Calu3 (cell line): Measurements from ENCODE around the gene FAM53A. TPM values are rescaled to one million over a fixed set of nuclear protein-coding genes. Genes with fewer than 3 reads are reported as not detected.

Experiments used
- BruUV-seq: library from RNA; stranded (reverse); fragments of 400-500 nt; replicated peaks from 2 replicates; lab custom pipeline; 2021; lab: Mats Ljungman, UMichigan
- CTCF ChIA-PET: fragments of 300-600 bp; sonication (Branson Sonifier 250); formaldehyde crosslinking; loops from one replicate; lab custom pipeline; 2022; ENCODE audit warnings: antibody characterized with exemption; lab: Charles Lee
- DNase-seq: peaks from one replicate; pipeline ENCODE4 v3.0.0; 2022
- H3K27ac Mint-ChIP-seq: one replicate; pipeline ENCODE4 v1.8.0; 2022; ENCODE audit warnings: mixed read lengths; ENCODE audit not compliant: unreplicated experiment
- H3K27me3 Mint-ChIP-seq: one replicate; pipeline ENCODE4 v1.8.0; 2022; ENCODE audit warnings: mixed read lengths; ENCODE audit not compliant: unreplicated experiment
- H3K36me3 Mint-ChIP-seq: one replicate; pipeline ENCODE4 v1.8.0; 2022; ENCODE audit warnings: mild to moderate bottlenecking, moderate library complexity, mixed read lengths; ENCODE audit not compliant: insufficient read depth, unreplicated experiment
- H3K4me1 Mint-ChIP-seq: one replicate; pipeline ENCODE4 v1.8.0; 2022; ENCODE audit warnings: mild to moderate bottlenecking, low read depth, mixed read lengths; ENCODE audit not compliant: unreplicated experiment
- H3K4me3 Mint-ChIP-seq: one replicate; pipeline ENCODE4 v1.8.0; 2022; ENCODE audit warnings: mild to moderate bottlenecking, low read depth, moderate library complexity, mixed read lengths; ENCODE audit not compliant: unreplicated experiment
- H3K9me3 Mint-ChIP-seq: one replicate; pipeline ENCODE4 v1.8.0; 2022; ENCODE audit warnings: low read depth, mixed read lengths; ENCODE audit not compliant: unreplicated experiment
- intact Hi-C: fragments of 100-400 bp; cut with micrococcal nuclease; formaldehyde crosslinking; loops from one replicate; pipeline ENCODE4 v1.10.0; 2022; ENCODE audit not compliant: unreplicated experiment
- total RNA-seq: library from RNA; stranded (reverse); gene quantifications from 2 replicates; pipeline ENCODE4 v1.2.3, GENCODE V29; 2022
- TF ChIP-seq, protein P1 (sequence below): fragments of 200-600 bp; IDR thresholded peaks from one replicate; pipeline ENCODE4 v1.8.0; 2022; ENCODE audit warnings: antibody characterized with exemption; ENCODE audit not compliant: unreplicated experiment

The FAM53A gene
- total RNA-seq, 1 experiment from 2014 or later, result 7.3 TPM

DNA sequence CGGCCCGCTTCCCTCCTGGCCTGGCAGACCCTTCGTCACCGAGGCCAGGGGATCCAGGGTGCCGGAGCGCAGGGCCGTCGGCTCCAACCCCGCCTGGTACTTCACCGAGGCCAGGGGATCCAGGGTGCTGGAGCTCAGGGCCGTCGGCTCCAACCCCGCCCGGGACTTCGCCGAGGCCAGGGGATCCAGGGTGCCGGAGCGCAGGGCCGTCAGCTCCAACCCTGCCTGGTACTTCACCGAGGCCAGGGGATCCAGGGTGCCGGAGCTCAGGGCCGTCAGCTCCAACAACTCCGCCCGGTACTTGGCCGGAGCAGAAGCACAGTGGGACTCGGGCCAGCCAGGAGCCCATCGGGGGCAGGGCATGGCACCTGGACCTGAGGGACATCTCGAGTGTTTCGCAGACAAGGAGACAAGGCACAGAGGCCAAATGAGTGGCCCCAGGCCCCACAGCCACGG lies 85.1 kb downstream of the FAM53A start:
- Mint-ChIP-seq H3K27me3 (peaks cover 21% of the 10 kb centered on the region), H3K9me3 (no peaks in the 10 kb centered on the region), H3K4me1 (no peaks in the 10 kb centered on the region), H3K36me3 (no peaks in the 10 kb centered on the region), H3K4me3 (no peak overlapping the region), H3K27ac (no peak overlapping the region)
- CTCF ChIA-PET, result no interaction called here
- intact Hi-C loops, result no loop called here
- TF ChIP-seq, protein P1, sequence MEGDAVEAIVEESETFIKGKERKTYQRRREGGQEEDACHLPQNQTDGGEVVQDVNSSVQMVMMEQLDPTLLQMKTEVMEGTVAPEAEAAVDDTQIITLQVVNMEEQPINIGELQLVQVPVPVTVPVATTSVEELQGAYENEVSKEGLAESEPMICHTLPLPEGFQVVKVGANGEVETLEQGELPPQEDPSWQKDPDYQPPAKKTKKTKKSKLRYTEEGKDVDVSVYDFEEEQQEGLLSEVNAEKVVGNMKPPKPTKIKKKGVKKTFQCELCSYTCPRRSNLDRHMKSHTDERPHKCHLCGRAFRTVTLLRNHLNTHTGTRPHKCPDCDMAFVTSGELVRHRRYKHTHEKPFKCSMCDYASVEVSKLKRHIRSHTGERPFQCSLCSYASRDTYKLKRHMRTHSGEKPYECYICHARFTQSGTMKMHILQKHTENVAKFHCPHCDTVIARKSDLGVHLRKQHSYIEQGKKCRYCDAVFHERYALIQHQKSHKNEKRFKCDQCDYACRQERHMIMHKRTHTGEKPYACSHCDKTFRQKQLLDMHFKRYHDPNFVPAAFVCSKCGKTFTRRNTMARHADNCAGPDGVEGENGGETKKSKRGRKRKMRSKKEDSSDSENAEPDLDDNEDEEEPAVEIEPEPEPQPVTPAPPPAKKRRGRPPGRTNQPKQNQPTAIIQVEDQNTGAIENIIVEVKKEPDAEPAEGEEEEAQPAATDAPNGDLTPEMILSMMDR, result no peak
- DNase-seq, result no peak
- no TSS peak for BruUV-seq

DNA sequence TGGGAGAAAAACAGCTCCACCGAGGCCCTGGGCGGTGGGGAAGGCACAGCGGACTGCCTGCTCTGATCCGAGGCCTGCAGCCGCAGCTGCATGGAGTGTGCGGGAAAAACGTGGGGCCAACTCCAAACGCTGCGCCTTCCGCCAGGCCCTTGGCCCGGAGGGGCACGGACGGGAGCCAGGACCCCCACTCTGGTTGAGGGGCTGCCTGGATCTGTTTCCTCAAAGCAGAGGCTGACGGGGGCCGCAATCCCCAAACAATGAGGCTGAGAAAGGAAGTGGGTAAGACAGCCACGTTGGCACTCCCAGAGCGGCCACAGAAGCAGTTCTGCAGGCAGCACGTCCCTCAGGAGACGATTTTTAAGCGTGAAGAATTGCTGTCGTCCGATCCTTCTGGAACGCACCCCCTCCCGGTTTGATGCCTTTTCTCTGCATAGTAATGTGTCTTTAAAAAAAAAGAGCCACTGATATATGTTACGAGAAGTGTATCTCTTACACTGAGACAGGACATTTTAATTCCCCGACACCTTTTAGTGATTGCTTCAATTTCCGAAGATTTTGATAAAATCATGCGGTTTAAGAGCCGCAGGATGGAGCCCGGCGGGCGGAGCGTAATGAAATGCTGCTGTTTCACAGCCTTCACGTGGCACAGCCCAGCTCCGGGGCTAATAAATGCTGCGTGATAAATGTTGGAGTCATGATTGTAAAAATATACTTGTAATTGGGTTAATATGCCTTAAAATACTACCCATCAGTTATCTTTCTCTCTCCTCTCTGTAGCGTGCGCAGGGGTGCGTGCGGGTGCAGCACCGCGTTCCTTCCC lies 85.7 kb downstream of the FAM53A start:
- Mint-ChIP-seq H3K27me3 (peaks cover 21% of the 10 kb centered on the region), H3K36me3 (no peaks in the 10 kb centered on the region), H3K27ac (no peak overlapping the region), H3K4me1 (no peaks in the 10 kb centered on the region), H3K9me3 (no peaks in the 10 kb centered on the region), H3K4me3 (no peak overlapping the region)
- no peak for DNase-seq
- intact Hi-C loops, result no loop called here
- TF ChIP-seq, protein P1, result no peak
- CTCF ChIA-PET, result no interaction called here
- BruUV-seq, result no TSS peak

DNA sequence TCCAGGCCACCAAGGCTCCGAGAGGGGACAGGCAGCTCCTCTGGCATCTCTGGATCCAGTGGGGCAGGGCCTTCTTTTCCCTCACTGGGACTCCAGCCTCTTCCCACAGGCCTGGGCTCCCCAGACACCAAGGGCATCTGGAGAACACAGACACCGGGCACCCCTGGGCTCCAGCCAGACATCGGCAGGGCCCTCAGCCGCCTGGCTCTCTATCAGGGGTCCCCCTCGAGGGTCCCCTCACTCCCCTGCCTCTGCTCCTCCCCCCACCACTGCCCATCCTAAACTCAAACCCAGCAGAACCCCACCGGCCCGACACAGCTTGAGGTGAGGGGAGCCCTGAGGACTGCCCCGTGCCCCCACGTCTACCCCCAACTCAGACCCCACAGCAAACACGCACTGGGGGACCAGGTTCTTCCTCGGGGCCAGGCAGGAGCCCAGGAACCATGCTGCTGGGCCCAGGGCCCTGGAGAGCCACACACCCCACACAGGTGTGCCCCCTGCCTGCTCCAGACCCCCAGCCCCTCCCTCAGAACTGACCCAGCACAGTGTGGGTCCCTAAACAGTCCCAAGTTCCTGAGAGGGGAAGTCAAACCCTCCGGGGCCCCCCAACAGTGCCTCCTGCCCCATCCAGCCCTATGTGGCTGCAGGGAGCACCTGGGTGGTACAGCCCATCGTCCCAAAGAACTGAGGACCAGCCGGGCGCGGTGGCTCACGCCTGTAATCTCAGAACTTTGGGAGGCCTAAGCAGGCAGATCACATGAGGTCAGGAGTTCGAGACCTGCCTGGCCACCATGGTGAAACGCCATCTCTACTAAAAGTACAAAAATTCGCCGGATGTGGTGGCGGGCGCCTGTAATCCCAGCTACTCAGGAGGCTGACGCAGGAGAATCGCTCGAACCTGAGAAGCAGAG lies 86.8 kb downstream of the FAM53A start:
- Mint-ChIP-seq H3K9me3 (no peaks in the 10 kb centered on the region), H3K27me3 (peaks cover 13% of the 10 kb centered on the region), H3K4me1 (no peaks in the 10 kb centered on the region), H3K27ac (no peak overlapping the region), H3K36me3 (no peaks in the 10 kb centered on the region), H3K4me3 (no peak overlapping the region)
- CTCF ChIA-PET, result no interaction called here
- TF ChIP-seq, protein P1, result no peak
- intact Hi-C loops, result no loop called here
- no peak for DNase-seq
- BruUV-seq, result no TSS peak

DNA sequence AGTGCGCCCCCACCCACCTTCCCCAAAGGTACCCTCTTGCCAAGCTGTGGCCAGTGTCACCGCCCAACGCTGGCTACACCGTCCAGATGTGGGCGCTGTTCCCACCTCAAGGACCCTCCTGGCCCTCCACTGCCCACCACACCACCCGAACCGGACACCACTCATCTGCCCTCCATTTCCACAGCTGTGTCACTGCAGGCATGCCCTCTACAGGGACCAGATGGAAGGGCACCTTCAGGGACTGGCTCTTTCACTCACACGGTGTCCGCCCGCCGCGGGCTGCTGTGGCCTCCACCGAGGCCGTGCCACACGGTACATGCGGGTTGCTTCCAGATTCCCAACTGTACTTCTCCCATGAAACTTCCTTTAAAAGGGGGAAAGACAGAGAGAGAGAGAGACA lies 87.7 kb downstream of the FAM53A start:
- no peaks in the 10 kb centered on the region for H3K9me3 Mint-ChIP-seq
- intact Hi-C loops, result no loop called here
- no peak for DNase-seq
- TF ChIP-seq, protein P1, result no peak
- CTCF ChIA-PET, result no interaction called here
- H3K4me1 Mint-ChIP-seq, result no peaks in the 10 kb centered on the region
- H3K27ac Mint-ChIP-seq, result no peak overlapping the region
- no TSS peak for BruUV-seq
- peaks cover 13% of the 10 kb centered on the region for H3K27me3 Mint-ChIP-seq
- no peaks in the 10 kb centered on the region for H3K36me3 Mint-ChIP-seq
- no peak overlapping the region for H3K4me3 Mint-ChIP-seq
